ENCODE measurements around the gene ATP5F1E. TPM values are rescaled to one million over a fixed set of nuclear protein-coding genes. Genes with fewer than 3 reads are reported as not detected.
A peak's percentile ranks its signal among the peaks of the same experiment; 100 is the strongest.
"Not testable (repeated sequence)": the region's sequence is repeated elsewhere in the genome, so short reads cannot be mapped to it uniquely, and the experiment has no call there.

ATP5F1E gene
- total and polyA plus RNA-seq, 10 of the 15 experiments (the other 5 are each of a cell fraction or from before 2014, with no cell fraction given): 49.0 to 407 (median 117) TPM

- peak overlapping the region; percentile 91 for H3K4me2 ChIP-seq (ENCODE audit: control insufficient read depth, insufficient read depth)
- CTCF ChIA-PET: interaction anchor here (0.9 to 1.3 kb wide), 3 partner anchors 9 to 134 kb away, joined by 3 to 4 read pairs (median 3); partner anchors contain the start of gene ATP5F1E
- POLR2A ChIA-PET: interaction anchor here (1.5 to 4.3 kb wide), 3 partner anchors 10 to 155 kb away, joined by 4 to 40 read pairs (median 12); partner anchors contain the start of gene ATP5F1E
- H3K27me3 ChIP-seq (replicated peaks in 1 of 2; ENCODE audit: control insufficient read depth in 2 of 2, insufficient read depth in 2 of 2, low read length in 1 of 2); FAIRE-seq; DNase-seq (ENCODE audit: low read depth, low spot score); BruUV-seq (replicated peaks); intact Hi-C loops (cut with micrococcal nuclease; ENCODE audit: unreplicated experiment); H4K20me1 ChIP-seq (ENCODE audit: control insufficient read depth, insufficient read depth); H3K9me3 ChIP-seq (replicated peaks; ENCODE audit: control insufficient read depth, insufficient read depth, low read length); ATAC-seq; H2AFZ ChIP-seq (ENCODE audit: control insufficient read depth, low read depth, low read length): not testable (repeated sequence)
- H3K27ac ChIP-seq (ENCODE audit: control insufficient read depth, insufficient read depth): peak overlapping the region; percentile 87
- peaks cover 60% of the 10 kb centered on the region for H3K79me2 ChIP-seq (ENCODE audit: control insufficient read depth, insufficient read depth, low read length)
- TF ChIP-seq MLLT1 (IDR thresholded peaks at IDR 0.05): peak; percentile 90
- peaks cover 13% of the 10 kb centered on the region for H3K4me1 ChIP-seq (ENCODE audit: control insufficient read depth, insufficient read depth, low read length)
- 84% methylated on average over 16 of the region's 16 CpGs for WGBS (ENCODE audit: insufficient coverage, insufficient replicate concordance, low lambda C conversion rate, missing lambda C conversion rate)
- H3K9ac ChIP-seq (ENCODE audit: control insufficient read depth, insufficient read depth, low read length): peak overlapping the region; percentile 94
- in situ Hi-C loops (cut with MboI): loop anchor here (10.0 kb wide), 1 partner anchor 387 kb away; the partner anchor contains the start of gene STX16
- SMC1A ChIA-PET (ENCODE audit: uncharacterized antibody, unreplicated experiment): interaction anchor here (1.2 to 2.9 kb wide), 6 partner anchors 8 to 171 kb away, joined by 4 to 12 read pairs (median 8); partner anchors contain the start of genes ATP5F1E and NELFCD
- peaks cover 4 to 17% of the 10 kb centered on the region in 2 experiments for H3K36me3 ChIP-seq (ENCODE audit: control insufficient read depth in 2 of 2, insufficient read depth in 2 of 2, low read length in 1 of 2)
- peak overlapping the region; percentile 89 for H3K4me3 ChIP-seq
- RAD21 ChIA-PET (ENCODE audit: unreplicated experiment): interaction anchor here (1.2 to 1.7 kb wide), 2 partner anchors 9 to 12 kb away, joined by 5 read pairs; partner anchors contain the start of gene ATP5F1E
These were observed 9.4 kb upstream of the ATP5F1E start for GRCh38 chr20:59041487-59041886.

GRCh38 chr20:59040667-59041066 lies 8.5 kb upstream of the ATP5F1E start:
- RAD21 ChIA-PET (ENCODE audit: unreplicated experiment): interaction anchor here (1.0 to 1.6 kb wide), 3 partner anchors 9 to 171 kb away, joined by 3 to 4 read pairs (median 3); partner anchors contain the start of gene ATP5F1E
- no peak for DNase-seq (ENCODE audit: low read depth, low spot score)
- POLR2A ChIA-PET: interaction anchor here (0.5 to 4.3 kb wide), 4 partner anchors 9 to 133 kb away, joined by 3 to 40 read pairs (median 8); partner anchors contain the start of gene ATP5F1E
- Histone ChIP-seq H4K20me1 (ENCODE audit: control insufficient read depth, insufficient read depth) (no peaks in the 10 kb centered on the region; the same call in 1 of the 2 replicates), H3K9ac (ENCODE audit: control insufficient read depth, insufficient read depth, low read length) (no peak overlapping the region; the same call in 1 of the 2 replicates), H3K27ac (ENCODE audit: control insufficient read depth, insufficient read depth) (peak overlapping the region; percentile 34), H2AFZ (ENCODE audit: control insufficient read depth, low read depth, low read length) (no peak overlapping the region), H3K4me1 (ENCODE audit: control insufficient read depth, insufficient read depth, low read length) (peaks cover 13% of the 10 kb centered on the region), H3K27me3 (replicated peaks in 1 of 2; ENCODE audit: control insufficient read depth in 2 of 2, insufficient read depth in 2 of 2, low read length in 1 of 2) (no peaks in the 10 kb centered on the region), H3K79me2 (ENCODE audit: control insufficient read depth, insufficient read depth, low read length) (peaks cover 66% of the 10 kb centered on the region), H3K9me3 (replicated peaks; ENCODE audit: control insufficient read depth, insufficient read depth, low read length) (no peaks in the 10 kb centered on the region), H3K4me2 (ENCODE audit: control insufficient read depth, insufficient read depth) (peak overlapping the region; percentile 91), H3K36me3 (ENCODE audit: control insufficient read depth in 2 of 2, insufficient read depth in 2 of 2, low read length in 1 of 2) (peaks cover 6 to 25% of the 10 kb centered on the region in 2 experiments), H3K4me3 (peak overlapping the region; percentile 89)
- intact Hi-C loops (cut with micrococcal nuclease; ENCODE audit: unreplicated experiment) (no loop called here), in situ Hi-C loops (cut with MboI) (loop anchor here (10.0 kb wide), 1 partner anchor 386 kb away; the partner anchor contains the start of gene STX16)
- BruUV-seq (replicated peaks): no TSS peak
- FAIRE-seq: no peak
- ATAC-seq: no peak
- WGBS (ENCODE audit: insufficient coverage, insufficient replicate concordance, low lambda C conversion rate, missing lambda C conversion rate): 72% methylated on average over 5 of the region's 5 CpGs
- SMC1A ChIA-PET (ENCODE audit: uncharacterized antibody, unreplicated experiment): interaction anchor here (1.0 to 2.9 kb wide), 7 partner anchors 9 to 384 kb away, joined by 3 to 12 read pairs (median 7); partner anchors contain the start of genes ATP5F1E and NELFCD
- CTCF ChIA-PET: interaction anchor here (1.3 to 1.7 kb wide), 3 partner anchors 62 to 170 kb away, joined by 3 to 8 read pairs (median 5); no protein-coding TSS in a partner anchor
- TF ChIP-seq CBX5 (IDR thresholded peaks at IDR 0.05; ENCODE audit: low read depth) (no peak), KDM1A (IDR thresholded peaks at IDR 0.05; ENCODE audit: borderline replicate concordance) (no peak), SPI1 (IDR thresholded peaks at IDR 0.05; ENCODE audit: borderline replicate concordance, insufficient read depth, low read depth, low read length) (no peak), PBX3 (IDR thresholded peaks at IDR 0.05; ENCODE audit: insufficient replicate concordance, low read depth, low read length) (no peak), RUNX3 (IDR thresholded peaks at IDR 0.05; ENCODE audit: low read length) (no peak), E2F8 (IDR thresholded peaks at IDR 0.05; ENCODE audit: low read depth, partially characterized antibody) (no peak), RAD21 (IDR thresholded peaks at IDR 0.05; ENCODE audit: insufficient read depth, low read depth, low read length) (no peak)

All from GM12878 (cell line).